Parathyroid adenoma (tissue), 2 donors: ENCODE data around the gene FNDC3B.

Experiments
- H2AFZ ChIP-seq: fragments of 300-600 bp; sonication (generic); one replicate; pipeline ENCODE4 v1.7.0; 2017; ENCODE audit warnings: antibody characterized with exemption, mild to moderate bottlenecking
- H3K27ac ChIP-seq: fragments of 300-600 bp; sonication (generic); one replicate; pipeline ENCODE4 v1.7.0; 2017
- H3K27me3 ChIP-seq: fragments of 300-600 bp; sonication (generic); one replicate; pipeline ENCODE4 v1.7.0; 2017; ENCODE audit warnings: low read length; ENCODE audit not compliant: control insufficient read depth, insufficient read depth
- H3K36me3 ChIP-seq: fragments of 300-600 bp; sonication (generic); one replicate; pipeline ENCODE4 v1.7.0; 2017; ENCODE audit warnings: low read length; ENCODE audit not compliant: control insufficient read depth, insufficient read depth
- H3K4me1 ChIP-seq: fragments of 300-600 bp; sonication (generic); one replicate; pipeline ENCODE4 v1.7.0; 2017; ENCODE audit warnings: control low read depth
- H3K4me2 ChIP-seq: fragments of 300-600 bp; sonication (generic); one replicate; pipeline ENCODE4 v1.7.0; 2017; ENCODE audit warnings: low read length
- H3K4me3 ChIP-seq: fragments of 300-600 bp; sonication (generic); one replicate; pipeline ENCODE4 v1.7.0; 2017; ENCODE audit warnings: low read depth, low read length
- H3K79me2 ChIP-seq: fragments of 300-600 bp; sonication (generic); one replicate; pipeline ENCODE4 v1.7.0; 2017; ENCODE audit warnings: control low read depth
- H3K9ac ChIP-seq: fragments of 300-600 bp; sonication (generic); one replicate; pipeline ENCODE4 v1.7.0; 2017; ENCODE audit warnings: mild to moderate bottlenecking
- H3K9me3 ChIP-seq: fragments of 300-600 bp; sonication (generic); one replicate; pipeline ENCODE4 v1.7.0; 2017; ENCODE audit warnings: low read length; ENCODE audit not compliant: control insufficient read depth
- TF ChIP-seq, protein P1 (sequence below): fragments of 300-600 bp; sonication (generic); IDR thresholded peaks from one replicate; pipeline ENCODE4 v1.7.0; 2017; ENCODE audit warnings: antibody characterized with exemption, mild to moderate bottlenecking
- donor health status: primary hyperparathyroidism.

The FNDC3B gene

DNA sequence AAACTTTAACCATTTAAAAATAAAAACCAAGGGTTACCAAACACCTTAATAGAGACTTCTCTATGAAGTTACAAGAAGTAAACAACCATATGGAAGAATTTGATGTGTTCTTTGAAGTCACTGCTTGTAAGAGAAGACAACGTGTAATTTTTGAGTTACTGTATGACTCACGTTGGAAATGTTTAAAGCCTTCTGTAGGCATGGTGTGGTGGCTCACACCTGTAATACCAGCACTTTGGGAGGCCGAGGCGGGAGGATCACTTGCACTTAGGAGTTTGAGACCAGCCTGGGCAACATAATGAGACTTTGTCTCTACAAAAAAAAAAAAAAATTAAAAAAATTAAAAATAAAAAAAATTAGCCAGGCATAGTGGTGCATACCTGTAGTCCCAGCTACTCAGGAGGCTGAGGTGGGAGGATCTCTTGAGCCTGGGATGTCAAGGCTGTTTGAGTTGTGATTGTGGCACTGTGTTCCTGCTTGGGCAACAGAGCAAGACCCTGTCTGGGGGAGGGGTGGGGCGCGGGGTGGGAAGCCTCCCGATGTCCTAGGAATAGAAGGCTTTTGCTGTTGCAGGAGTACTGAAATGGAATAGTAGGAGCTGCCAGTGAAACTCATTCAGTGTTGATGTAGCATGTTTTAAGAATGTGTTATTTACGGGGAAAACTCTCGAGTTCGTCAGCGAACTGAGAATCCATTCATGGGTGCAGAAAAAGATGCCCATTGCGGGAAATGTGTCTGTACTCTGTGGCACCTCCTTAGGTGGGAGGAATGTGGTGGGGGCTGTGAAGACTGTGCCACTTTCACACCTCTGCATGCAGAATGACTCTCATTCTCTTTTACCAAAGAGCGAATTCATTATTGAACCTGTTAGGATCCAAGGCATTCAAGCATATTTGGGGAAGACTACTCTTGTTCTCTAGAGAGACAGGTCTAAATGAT lies 134.2 kb downstream of the FNDC3B start:
- H3K4me1 ChIP-seq = peaks cover 10% of the 10 kb centered on the region
- no peak overlapping the region for H3K9ac ChIP-seq
- no peaks in the 10 kb centered on the region for H3K36me3 ChIP-seq
- no peak overlapping the region for H2AFZ ChIP-seq
- peaks cover 30% of the 10 kb centered on the region for H3K79me2 ChIP-seq
- no peaks in the 10 kb centered on the region for H3K9me3 ChIP-seq
- H3K27me3 ChIP-seq = no peaks in the 10 kb centered on the region
- H3K4me3 ChIP-seq = no peak overlapping the region
- no peak overlapping the region for H3K27ac ChIP-seq
- TF ChIP-seq, protein P1, sequence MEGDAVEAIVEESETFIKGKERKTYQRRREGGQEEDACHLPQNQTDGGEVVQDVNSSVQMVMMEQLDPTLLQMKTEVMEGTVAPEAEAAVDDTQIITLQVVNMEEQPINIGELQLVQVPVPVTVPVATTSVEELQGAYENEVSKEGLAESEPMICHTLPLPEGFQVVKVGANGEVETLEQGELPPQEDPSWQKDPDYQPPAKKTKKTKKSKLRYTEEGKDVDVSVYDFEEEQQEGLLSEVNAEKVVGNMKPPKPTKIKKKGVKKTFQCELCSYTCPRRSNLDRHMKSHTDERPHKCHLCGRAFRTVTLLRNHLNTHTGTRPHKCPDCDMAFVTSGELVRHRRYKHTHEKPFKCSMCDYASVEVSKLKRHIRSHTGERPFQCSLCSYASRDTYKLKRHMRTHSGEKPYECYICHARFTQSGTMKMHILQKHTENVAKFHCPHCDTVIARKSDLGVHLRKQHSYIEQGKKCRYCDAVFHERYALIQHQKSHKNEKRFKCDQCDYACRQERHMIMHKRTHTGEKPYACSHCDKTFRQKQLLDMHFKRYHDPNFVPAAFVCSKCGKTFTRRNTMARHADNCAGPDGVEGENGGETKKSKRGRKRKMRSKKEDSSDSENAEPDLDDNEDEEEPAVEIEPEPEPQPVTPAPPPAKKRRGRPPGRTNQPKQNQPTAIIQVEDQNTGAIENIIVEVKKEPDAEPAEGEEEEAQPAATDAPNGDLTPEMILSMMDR = no peak
- H3K4me2 ChIP-seq = no peak overlapping the region

DNA sequence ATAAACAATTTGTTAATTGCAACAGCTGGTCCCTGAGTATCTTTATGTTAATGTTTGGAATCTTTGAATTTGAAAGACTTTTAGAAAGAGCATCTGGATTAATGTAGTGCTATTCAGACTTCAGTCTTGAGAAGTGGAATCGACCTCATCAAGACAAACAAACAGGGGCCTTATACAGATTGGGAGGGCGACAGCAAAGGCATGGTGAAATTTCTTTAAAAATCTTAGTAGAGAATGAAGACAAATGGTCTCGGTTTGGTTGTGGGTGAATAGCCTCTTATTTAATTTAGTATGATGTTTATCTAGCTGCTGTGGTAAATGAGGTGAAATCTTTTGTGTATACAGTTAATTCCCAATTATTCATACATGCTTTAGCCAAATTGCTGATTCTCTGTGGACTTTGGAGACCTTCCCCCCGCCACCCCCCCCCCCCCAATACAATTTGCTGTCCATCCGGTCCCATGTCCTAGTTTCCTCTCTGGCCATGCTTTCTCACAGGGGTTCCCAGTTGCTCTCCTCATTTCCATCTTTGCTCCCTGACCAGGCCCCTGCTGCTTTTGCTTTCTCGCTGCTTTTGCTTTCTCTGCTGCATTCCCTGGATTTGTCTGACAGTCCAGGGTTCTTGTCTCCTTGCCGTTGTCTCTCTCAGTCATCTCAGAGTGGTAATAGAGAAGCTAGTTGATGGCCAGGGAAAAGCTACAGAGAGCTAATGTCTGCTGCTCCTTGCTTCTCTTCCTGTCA lies 135.3 kb downstream of the FNDC3B start:
- peaks cover 11% of the 10 kb centered on the region for H3K4me1 ChIP-seq
- TF ChIP-seq, protein P1 = no peak
- H3K27me3 ChIP-seq = no peaks in the 10 kb centered on the region
- peaks cover 39% of the 10 kb centered on the region for H3K79me2 ChIP-seq
- H2AFZ ChIP-seq = no peak overlapping the region
- H3K36me3 ChIP-seq = no peaks in the 10 kb centered on the region
- no peak overlapping the region for H3K9ac ChIP-seq
- H3K4me2 ChIP-seq = no peak overlapping the region
- H3K9me3 ChIP-seq = no peaks in the 10 kb centered on the region
- H3K27ac ChIP-seq = peak overlapping the region; percentile 22
- no peak overlapping the region for H3K4me3 ChIP-seq

DNA sequence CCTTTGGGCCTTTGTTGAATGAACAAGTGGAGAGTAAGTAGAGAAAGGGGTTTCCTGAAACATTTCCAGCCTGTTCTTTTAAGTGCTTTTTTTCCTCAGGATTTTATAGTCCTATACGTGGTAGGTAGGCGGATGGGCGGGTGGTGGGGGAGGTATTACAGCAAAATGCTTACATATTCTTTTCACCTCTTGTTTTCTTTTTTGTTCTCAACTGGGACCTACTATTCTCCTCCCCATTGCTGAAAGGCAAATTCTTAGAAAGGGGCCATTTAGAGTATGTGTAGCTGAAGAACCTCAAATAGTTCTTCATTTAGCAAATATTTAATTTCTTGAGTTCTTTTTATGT lies 135.8 kb downstream of the FNDC3B start:
- peaks cover 16% of the 10 kb centered on the region for H3K4me1 ChIP-seq
- TF ChIP-seq, protein P1 = no peak
- H3K4me2 ChIP-seq = no peak overlapping the region
- no peak overlapping the region for H3K4me3 ChIP-seq
- H3K9ac ChIP-seq = no peak overlapping the region
- H3K27me3 ChIP-seq = no peaks in the 10 kb centered on the region
- peaks cover 43% of the 10 kb centered on the region for H3K79me2 ChIP-seq
- no peaks in the 10 kb centered on the region for H3K36me3 ChIP-seq
- H2AFZ ChIP-seq = no peak overlapping the region
- H3K9me3 ChIP-seq = no peaks in the 10 kb centered on the region
- H3K27ac ChIP-seq = peak overlapping the region; percentile 22

DNA sequence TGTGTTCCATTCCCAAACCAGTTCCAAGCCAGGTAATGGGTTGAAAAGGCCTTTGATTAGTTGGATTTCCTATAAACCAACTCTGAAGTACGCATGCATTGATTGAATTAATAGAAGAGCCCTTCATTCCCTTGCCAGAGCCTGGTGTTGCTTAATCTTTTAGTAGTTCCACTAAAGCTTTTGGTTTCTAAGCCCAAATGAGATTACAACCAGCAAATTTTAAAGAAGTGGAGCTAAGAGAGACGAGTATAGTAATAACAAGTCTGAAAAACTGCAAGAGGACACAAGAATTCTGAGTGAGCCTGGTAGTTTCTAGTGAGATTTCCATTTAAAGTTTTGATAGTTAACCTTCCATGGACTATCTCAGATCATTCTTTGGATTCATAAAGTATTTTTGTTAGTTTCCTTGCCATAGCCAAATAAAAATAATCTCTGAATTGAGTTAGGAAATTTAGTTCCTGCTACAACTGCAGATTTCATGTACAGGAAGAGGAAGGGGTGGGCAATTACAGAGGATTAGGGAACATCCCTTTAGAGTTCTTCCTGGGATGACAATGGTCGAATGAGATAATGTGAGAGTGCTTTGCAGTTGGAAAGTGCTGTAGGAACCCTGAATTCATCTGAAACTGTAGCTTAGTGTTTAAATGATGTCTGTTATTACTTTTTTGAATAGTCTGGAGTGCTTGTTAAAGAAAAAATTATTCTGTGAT lies 136.8 kb downstream of the FNDC3B start:
- Histone ChIP-seq H3K27ac (peak overlapping the region; percentile 22), H2AFZ (no peak overlapping the region), H3K27me3 (no peaks in the 10 kb centered on the region), H3K4me1 (peaks cover 20% of the 10 kb centered on the region), H3K9ac (no peak overlapping the region), H3K4me2 (no peak overlapping the region), H3K79me2 (peaks cover 44% of the 10 kb centered on the region), H3K9me3 (no peaks in the 10 kb centered on the region), H3K36me3 (no peaks in the 10 kb centered on the region), H3K4me3 (no peak overlapping the region)
- TF ChIP-seq, protein P1 = no peak
